H9 (cell line): ENCODE results near the gene CMSS1. TPM values are rescaled to one million over a fixed set of nuclear protein-coding genes. Genes with fewer than 3 reads are reported as not detected.

ENCODE experiments used
- DNase-seq: peaks from one replicate; pipeline ENCODE4 v3.0.0-alpha.2; 2017
- H2AFZ ChIP-seq: one replicate; pipeline ENCODE4 v1.6.1; 2013; ENCODE audit warnings: mild to moderate bottlenecking, low read length, control low read depth, moderate library complexity
- H2AK5ac ChIP-seq: 2 replicates; pipeline ENCODE4 v1.6.1; 2013; ENCODE audit warnings: low read length, control low read depth, mixed read lengths; ENCODE audit not compliant: insufficient read length
- H2BK120ac ChIP-seq: one replicate; pipeline ENCODE4 v1.6.1; 2013; ENCODE audit warnings: low read depth, mild to moderate bottlenecking, low read length, control low read depth, inconsistent platforms; ENCODE audit not compliant: poor library complexity, severe bottlenecking
- H2BK12ac ChIP-seq: 2 replicates; pipeline ENCODE4 v1.6.1; 2013; ENCODE audit warnings: low read length, control low read depth, mixed read lengths, low read depth; ENCODE audit not compliant: insufficient read length
- H2BK15ac ChIP-seq: 2 replicates; pipeline ENCODE4 v1.6.1; 2013; ENCODE audit warnings: low read depth, low read length, control low read depth
- H2BK20ac ChIP-seq: one replicate; pipeline ENCODE4 v1.6.1; 2013; ENCODE audit warnings: low read depth, mild to moderate bottlenecking, low read length, control low read depth, inconsistent platforms; ENCODE audit not compliant: poor library complexity, severe bottlenecking
- H2BK5ac ChIP-seq: 2 replicates; pipeline ENCODE4 v1.6.1; 2013; ENCODE audit warnings: low read length, control low read depth, mixed read lengths; ENCODE audit not compliant: insufficient read length
- H3K14ac ChIP-seq: 2 replicates; pipeline ENCODE4 v1.6.1; 2013; ENCODE audit warnings: low read length, control low read depth; ENCODE audit not compliant: insufficient read depth
- H3K18ac ChIP-seq: 2 replicates; pipeline ENCODE4 v1.6.1; 2013; ENCODE audit warnings: low read depth, mild to moderate bottlenecking, mixed read lengths, low read length, control low read depth; ENCODE audit not compliant: insufficient read length
- H3K23ac ChIP-seq: 2 replicates; pipeline ENCODE4 v1.6.1; 2013; ENCODE audit warnings: low read length, control low read depth, mixed read lengths, low read depth; ENCODE audit not compliant: insufficient read length
- H3K23me2 ChIP-seq: 2 replicates; pipeline ENCODE4 v1.6.1; 2013; ENCODE audit warnings: low read depth, mild to moderate bottlenecking, mixed read lengths, low read length, control low read depth; ENCODE audit not compliant: insufficient read length, poor library complexity, severe bottlenecking
- H3K27ac ChIP-seq: 2 replicates; pipeline ENCODE4 v1.5.1; 2013; ENCODE audit warnings: low read length, control low read depth, mixed read lengths, low read depth; ENCODE audit not compliant: insufficient read length
- H3K27me3 ChIP-seq: 2 replicates; pipeline ENCODE4 v1.6.1; 2013; ENCODE audit warnings: low read length, control low read depth, inconsistent platforms; ENCODE audit not compliant: insufficient read depth
- H3K4ac ChIP-seq: 2 replicates; pipeline ENCODE4 v1.6.1; 2013; ENCODE audit warnings: low read depth, mild to moderate bottlenecking, control low read depth, inconsistent platforms, low read length, moderate library complexity
- H3K4me1 ChIP-seq: 2 replicates; pipeline ENCODE4 v1.6.1; 2013; ENCODE audit warnings: low read length, control low read depth, inconsistent platforms; ENCODE audit not compliant: insufficient read depth
- H3K4me2 ChIP-seq: 2 replicates; pipeline ENCODE4 v1.6.1; 2013; ENCODE audit warnings: low read length, control low read depth, mixed read lengths; ENCODE audit not compliant: insufficient read length, insufficient read depth
- H3K56ac ChIP-seq: 2 replicates; pipeline ENCODE4 v1.6.1; 2013; ENCODE audit warnings: low read depth, mild to moderate bottlenecking, mixed read lengths, low read length, control low read depth; ENCODE audit not compliant: insufficient read length
- H3K79me1 ChIP-seq: 2 replicates; pipeline ENCODE4 v1.6.1; 2013; ENCODE audit warnings: low read depth, mild to moderate bottlenecking, moderate library complexity, low read length, control low read depth, inconsistent platforms; ENCODE audit not compliant: insufficient read depth, poor library complexity, severe bottlenecking
- H3K79me2 ChIP-seq: 2 replicates; pipeline ENCODE4 v1.6.1; 2013; ENCODE audit warnings: low read length, control low read depth, inconsistent platforms; ENCODE audit not compliant: insufficient read depth
- H3K9ac ChIP-seq: 2 replicates; pipeline ENCODE4 v1.6.1; 2013; ENCODE audit warnings: low read length, control low read depth, mixed read lengths; ENCODE audit not compliant: insufficient read length; ENCODE audit errors: extremely low read depth
- H3K9me3 ChIP-seq: one replicate; pipeline ENCODE4 v1.6.1; 2013; ENCODE audit warnings: low read depth, low read length, inconsistent platforms; ENCODE audit not compliant: control insufficient read depth
- H3T11ph ChIP-seq: one replicate; pipeline ENCODE4 v1.6.1; 2013; ENCODE audit warnings: mild to moderate bottlenecking, low read length, control low read depth, inconsistent platforms
- H4K20me1 ChIP-seq: one replicate; pipeline ENCODE4 v1.6.1; 2013; ENCODE audit not compliant: control insufficient read depth, insufficient read length, insufficient read depth
- H4K5ac ChIP-seq: 2 replicates; pipeline ENCODE4 v1.6.1; 2013; ENCODE audit warnings: low read depth, mild to moderate bottlenecking, mixed read lengths, low read length, control low read depth; ENCODE audit not compliant: insufficient read length
- H4K8ac ChIP-seq: replicated peaks from 2 replicates; pipeline ENCODE4 v1.6.1; 2013; ENCODE audit warnings: low read length, control low read depth, mixed read lengths, low read depth; ENCODE audit not compliant: insufficient read length
- H4K91ac ChIP-seq: 2 replicates; pipeline ENCODE4 v1.6.1; 2013; ENCODE audit warnings: low read depth, mild to moderate bottlenecking, moderate library complexity, mixed read lengths, low read length, control low read depth; ENCODE audit not compliant: insufficient read length
- H3K27ac Mint-ChIP-seq, 3 experiments: 2 replicates in 2 of 3; 3 replicates in 1 of 3; pipeline ENCODE4 v1.8.0; 2020 to 2021; ENCODE audit warnings: mixed read lengths in 3 of 3, mild to moderate bottlenecking in 1 of 3, moderate library complexity in 1 of 3
- H3K27me3 Mint-ChIP-seq: 2 replicates; pipeline ENCODE4 v1.8.0; 2021; ENCODE audit warnings: low read depth, mild to moderate bottlenecking, moderate library complexity, mixed read lengths
- H3K36me3 Mint-ChIP-seq, 3 experiments: 2 replicates in 2 of 3; 3 replicates in 1 of 3; pipeline ENCODE4 v1.8.0; 2020 to 2021; ENCODE audit warnings: low read depth in 3 of 3, mixed read lengths in 3 of 3; ENCODE audit not compliant: insufficient read depth in 1 of 3
- H3K4me1 Mint-ChIP-seq, 2 experiments: 2 replicates each; pipeline ENCODE4 v1.8.0; 2020; ENCODE audit warnings: mixed read lengths in 2 of 2
- H3K4me3 Mint-ChIP-seq, 2 experiments: 2 replicates in 1 of 2; 3 replicates in 1 of 2; pipeline ENCODE4 v1.8.0; 2020 to 2021; ENCODE audit warnings: mild to moderate bottlenecking in 2 of 2, mixed read lengths in 2 of 2, moderate library complexity in 1 of 2
- H3K9me3 Mint-ChIP-seq, 2 experiments: 2 replicates in 1 of 2; 3 replicates in 1 of 2; pipeline ENCODE4 v1.8.0; 2020; ENCODE audit warnings: mild to moderate bottlenecking in 2 of 2, mixed read lengths in 2 of 2, moderate library complexity in 1 of 2
- WGBS: extraction: QIAGEN DNeasy Blood & Tissue Kit; methylation state at CpG from one replicate; pipeline ENCODE4 v1.1.7; 2013; ENCODE audit warnings: missing lambda C conversion rate, low lambda C conversion rate, mixed read lengths; ENCODE audit not compliant: insufficient read length; ENCODE audit errors: extremely low coverage; 5-methylcytosine and 5-hydroxymethylcytosine counted together
- total RNA-seq: library from RNA; stranded (reverse); gene quantifications from 2 replicates; pipeline ENCODE4 v1.2.1, GENCODE V29; 2021
- TF ChIP-seq, protein P1 (sequence below): fragments of 200-600 bp; sonication (generic); conservative IDR thresholded peaks from 3 replicates; pipeline ENCODE4 v1.8.0; 2021; ENCODE audit warnings: antibody characterized with exemption, mild to moderate bottlenecking

Gene CMSS1
- total RNA-seq, 1 experiment from 2014 or later = 61.8 TPM

DNA sequence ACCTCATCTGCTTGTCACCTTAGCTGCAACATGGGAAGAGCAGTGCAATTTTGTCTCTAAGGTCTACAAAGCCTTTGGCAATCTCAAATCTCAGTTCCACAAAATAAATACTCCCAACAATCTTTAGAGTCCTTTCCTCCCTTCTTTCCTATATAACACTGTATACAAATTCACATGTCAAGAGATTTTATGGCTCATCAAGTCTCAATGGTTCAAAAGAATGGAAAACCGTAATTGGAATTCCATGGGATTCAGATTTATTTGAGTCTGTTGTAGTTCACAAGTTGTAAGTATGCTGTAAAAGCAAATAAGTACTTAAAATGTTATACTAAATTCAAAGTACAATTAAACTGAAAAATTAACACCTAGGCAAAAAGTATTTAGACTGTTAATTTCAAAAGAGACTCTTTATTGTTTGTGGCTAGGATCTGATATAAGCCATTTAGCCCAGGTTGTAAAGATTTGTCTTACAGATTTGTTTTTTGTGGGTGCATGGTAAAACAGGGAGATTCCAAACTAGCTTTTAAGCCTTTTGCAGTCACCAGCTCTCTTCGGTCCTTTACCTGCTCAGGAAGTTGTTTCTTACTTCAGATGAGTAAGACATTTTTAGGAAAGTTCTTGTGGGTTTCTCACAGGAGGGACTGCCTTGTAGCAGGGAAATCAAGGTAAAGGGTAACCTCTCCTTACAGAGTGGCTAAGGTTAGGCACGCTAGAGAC, 50.1 kb downstream of the CMSS1 start:
- Histone ChIP-seq H3K9me3 (no peaks in the 10 kb centered on the region), H2BK12ac (no peak overlapping the region), H2BK15ac (no peak overlapping the region), H3K4me1 (peaks cover 3% of the 10 kb centered on the region; the same call in 1 of the 2 replicates), H4K8ac (no peak overlapping the region), H4K91ac (no peak overlapping the region), H3K23me2 (no peaks in the 10 kb centered on the region), H3K27me3 (no peaks in the 10 kb centered on the region; the same call in 1 of the 2 replicates), H2BK120ac (no peak overlapping the region), H4K5ac (no peak overlapping the region), H3K79me1 (no peaks in the 10 kb centered on the region), H3K4ac (no peak overlapping the region), H2AFZ (no peak overlapping the region), H4K20me1 (no peaks in the 10 kb centered on the region), H3K4me2 (no peak overlapping the region), H3T11ph (no peak overlapping the region), H2AK5ac (no peak overlapping the region), H3K18ac (no peak overlapping the region), H3K79me2 (no peaks in the 10 kb centered on the region), H3K27ac (no peak overlapping the region), H3K56ac (no peak overlapping the region), H2BK5ac (no peak overlapping the region), H3K23ac (no peak overlapping the region), H2BK20ac (no peak overlapping the region), H3K9ac (no peak overlapping the region), H3K14ac (no peak overlapping the region)
- peaks cover 4 to 6% of the 10 kb centered on the region in 2 experiments for H3K4me1 Mint-ChIP-seq
- H3K4me3 Mint-ChIP-seq = no peak overlapping the region
- H3K27ac Mint-ChIP-seq = no peak overlapping the region
- TF ChIP-seq, protein P1, sequence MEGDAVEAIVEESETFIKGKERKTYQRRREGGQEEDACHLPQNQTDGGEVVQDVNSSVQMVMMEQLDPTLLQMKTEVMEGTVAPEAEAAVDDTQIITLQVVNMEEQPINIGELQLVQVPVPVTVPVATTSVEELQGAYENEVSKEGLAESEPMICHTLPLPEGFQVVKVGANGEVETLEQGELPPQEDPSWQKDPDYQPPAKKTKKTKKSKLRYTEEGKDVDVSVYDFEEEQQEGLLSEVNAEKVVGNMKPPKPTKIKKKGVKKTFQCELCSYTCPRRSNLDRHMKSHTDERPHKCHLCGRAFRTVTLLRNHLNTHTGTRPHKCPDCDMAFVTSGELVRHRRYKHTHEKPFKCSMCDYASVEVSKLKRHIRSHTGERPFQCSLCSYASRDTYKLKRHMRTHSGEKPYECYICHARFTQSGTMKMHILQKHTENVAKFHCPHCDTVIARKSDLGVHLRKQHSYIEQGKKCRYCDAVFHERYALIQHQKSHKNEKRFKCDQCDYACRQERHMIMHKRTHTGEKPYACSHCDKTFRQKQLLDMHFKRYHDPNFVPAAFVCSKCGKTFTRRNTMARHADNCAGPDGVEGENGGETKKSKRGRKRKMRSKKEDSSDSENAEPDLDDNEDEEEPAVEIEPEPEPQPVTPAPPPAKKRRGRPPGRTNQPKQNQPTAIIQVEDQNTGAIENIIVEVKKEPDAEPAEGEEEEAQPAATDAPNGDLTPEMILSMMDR = no peak
- no peak for DNase-seq
- no CpG with 5 or more reads among the region's 3 CpGs for WGBS
- H3K27me3 Mint-ChIP-seq = peaks cover 71% of the 10 kb centered on the region
- peaks cover 0 to 3% of the 10 kb centered on the region in 2 experiments; a peak in 2 of 5 replicates for H3K9me3 Mint-ChIP-seq
- H3K36me3 Mint-ChIP-seq = peaks cover 3 to 4% (median 3%) of the 10 kb centered on the region in 3 experiments; a peak in 6 of 7 replicates
